Measurements from ENCODE around the gene PLA2R1. TPM values are rescaled to one million over a fixed set of nuclear protein-coding genes. Genes with fewer than 3 reads are reported as not detected.
A peak's percentile ranks its signal among the peaks of the same experiment; 100 is the strongest.

The PLA2R1 gene
- total RNA-seq, 2 experiments from 2014 or later, result 0.02 TPM; not detected in 1

DNA sequence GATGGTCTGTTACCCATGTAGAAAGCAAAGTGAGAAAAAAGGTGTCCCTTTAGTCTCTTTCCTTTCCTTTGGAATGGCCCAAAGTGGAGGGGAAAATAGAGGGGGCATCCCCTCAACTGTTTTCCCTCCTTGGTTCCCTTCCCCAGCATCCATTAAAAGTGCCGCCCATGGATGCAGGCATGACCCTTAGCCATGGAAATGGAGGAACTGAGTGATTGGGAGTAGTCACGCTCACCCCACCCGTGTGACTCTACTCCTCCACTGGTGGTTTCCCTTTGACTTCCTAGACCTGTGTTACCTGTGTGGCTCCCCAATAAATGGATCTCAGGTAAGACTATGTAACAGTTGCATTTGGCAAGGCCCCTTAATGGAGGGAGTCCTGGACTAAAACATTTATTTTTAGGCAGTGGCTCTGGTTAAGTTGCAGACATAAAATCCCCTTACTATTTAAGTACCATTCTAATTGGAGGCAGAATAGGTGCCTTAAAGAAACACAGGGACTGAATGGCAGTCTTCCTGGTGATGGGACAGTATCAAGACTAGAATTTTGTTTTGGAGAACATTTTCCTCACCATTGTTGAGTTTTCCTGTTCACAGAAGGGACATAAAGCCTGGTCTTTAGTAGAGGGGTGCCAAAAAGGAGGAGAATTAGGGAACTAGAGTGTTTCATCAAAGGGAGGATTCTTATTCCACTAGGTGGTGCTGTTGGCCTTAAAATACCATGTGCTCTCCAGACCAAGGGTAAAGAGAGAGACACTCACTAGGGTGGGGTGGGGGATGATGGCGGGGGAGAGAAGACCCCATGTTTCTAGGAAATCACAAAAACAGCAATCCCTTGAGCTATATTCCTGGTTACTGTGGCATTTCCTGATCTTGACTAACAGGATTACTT is 25.7 kb upstream of the PLA2R1 start:
- DNase-seq, result peak; percentile 22
- CTCF ChIA-PET, result interaction anchor here (0.7 to 1.7 kb wide), 3 partner anchors 35 to 955 kb away, joined by 3 read pairs; no protein-coding TSS in a partner anchor
- Mint-ChIP-seq H3K27me3 (no peaks in the 10 kb centered on the region), H3K4me1 (no peaks in the 10 kb centered on the region), H3K9me3 (ENCODE audit: low read depth) (peaks cover 45% of the 10 kb centered on the region), H3K27ac (no peak overlapping the region), H3K36me3 (ENCODE audit: low read depth) (peaks cover 14% of the 10 kb centered on the region), H3K4me3 (no peak overlapping the region)
- intact Hi-C loops (cut with DNase I, micrococcal nuclease), result no loop called here
- ATAC-seq, result no peak
- POLR2A ChIA-PET, result no interaction called here

DNA sequence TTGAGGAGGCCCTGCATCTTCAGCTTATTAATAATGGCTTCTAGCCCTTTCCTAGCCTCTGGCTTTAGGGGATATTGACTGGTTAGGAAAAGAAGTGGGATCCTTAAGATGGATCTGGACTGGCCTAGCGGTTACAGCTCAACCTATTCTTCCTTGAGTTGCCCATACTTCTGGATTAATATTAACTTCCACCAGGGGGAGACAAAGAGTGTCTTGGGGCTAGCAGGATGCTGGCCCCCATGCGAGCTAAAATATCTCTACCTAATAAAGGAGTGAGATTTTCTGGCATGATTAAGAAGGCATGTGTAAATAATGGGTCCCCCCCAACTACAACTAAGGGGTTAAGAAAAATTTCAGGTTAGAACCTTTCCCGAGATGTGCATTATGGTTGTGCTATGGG is 23.2 kb upstream of the PLA2R1 start:
- ChIA-PET POLR2A (no interaction called here), CTCF (interaction anchor here (0.7 to 1.7 kb wide), 4 partner anchors 9 to 908 kb away, joined by 3 to 8 read pairs (median 3); no protein-coding TSS in a partner anchor)
- Mint-ChIP-seq H3K36me3 (ENCODE audit: low read depth) (peaks cover 14% of the 10 kb centered on the region), H3K4me1 (no peaks in the 10 kb centered on the region), H3K9me3 (ENCODE audit: low read depth) (peaks cover 41% of the 10 kb centered on the region), H3K27me3 (peaks cover 3% of the 10 kb centered on the region), H3K4me3 (no peak overlapping the region), H3K27ac (no peak overlapping the region)
- ATAC-seq (no peak), DNase-seq (no peak)
- intact Hi-C loops (cut with DNase I, micrococcal nuclease), result no loop called here

DNA sequence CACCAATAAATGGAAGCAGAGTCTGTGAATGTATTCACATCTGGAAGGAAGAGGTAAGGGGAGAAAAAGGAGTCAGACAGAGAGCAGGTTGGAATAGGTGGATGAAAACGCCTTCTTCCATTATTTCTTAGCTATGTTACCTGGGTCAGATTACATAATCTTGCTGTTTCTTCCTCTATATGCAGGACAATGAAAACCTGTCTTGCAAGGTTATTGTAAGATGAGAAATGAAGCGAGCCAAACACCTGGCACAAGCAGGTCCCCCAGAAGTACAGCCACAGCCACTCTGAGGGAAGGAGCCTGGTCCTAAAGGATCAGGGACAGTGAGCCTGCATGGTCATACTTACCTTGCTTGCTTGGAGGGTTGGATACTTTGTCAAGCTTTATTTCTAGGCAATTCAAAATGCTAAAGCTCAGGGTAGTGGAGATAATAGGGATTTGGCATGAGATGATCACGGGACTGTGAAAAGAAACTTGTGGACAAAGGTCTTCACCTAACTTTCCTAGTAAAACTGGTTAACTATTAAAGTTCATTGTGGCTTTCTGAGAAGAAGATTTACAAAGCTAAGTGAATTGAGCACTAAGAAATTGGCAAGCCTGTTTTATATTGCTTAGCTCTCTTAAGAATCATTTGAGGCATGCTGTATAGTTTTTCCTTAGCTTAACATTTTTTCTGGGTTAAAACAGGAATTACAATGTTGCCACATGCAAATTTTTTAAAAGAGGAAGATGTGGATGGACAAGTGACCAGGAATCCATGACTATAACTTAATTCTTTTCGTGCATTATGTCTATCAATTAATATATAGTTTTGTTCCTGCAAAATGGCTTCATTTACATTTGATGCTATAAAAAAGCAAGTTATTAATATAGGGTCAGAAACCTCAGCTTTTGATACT is 15.7 kb upstream of the PLA2R1 start:
- H3K27me3 Mint-ChIP-seq, result peaks cover 5% of the 10 kb centered on the region
- CTCF ChIA-PET, result interaction anchor here (1.3 kb wide), 1 partner anchor 32 kb away, joined by 6 read pairs; no protein-coding TSS in a partner anchor
- no peaks in the 10 kb centered on the region for H3K36me3 Mint-ChIP-seq (ENCODE audit: low read depth)
- no peaks in the 10 kb centered on the region for H3K4me1 Mint-ChIP-seq
- no peak for ATAC-seq
- H3K9me3 Mint-ChIP-seq (ENCODE audit: low read depth), result peaks cover 5% of the 10 kb centered on the region
- intact Hi-C loops (cut with DNase I, micrococcal nuclease), result no loop called here
- H3K27ac Mint-ChIP-seq, result no peak overlapping the region
- POLR2A ChIA-PET, result interaction anchor here (0.6 kb wide), 1 partner anchor 485 kb away, joined by 3 read pairs; no protein-coding TSS in a partner anchor
- no peak overlapping the region for H3K4me3 Mint-ChIP-seq
- no peak for DNase-seq

- intact Hi-C loops (cut with DNase I, micrococcal nuclease), result no loop called here
Observed at GRCh38 chr2:160076914-160077313, 14.5 kb upstream of the PLA2R1 start.

GRCh38 chr2:160076241-160076640 is 13.8 kb upstream of the PLA2R1 start:
- no peak for ATAC-seq
- no peak for DNase-seq
- CTCF ChIA-PET, result interaction anchor here (1.1 to 1.5 kb wide), 2 partner anchors 9 to 10 kb away, joined by 3 to 8 read pairs; no protein-coding TSS in a partner anchor
- Mint-ChIP-seq H3K27ac (no peak overlapping the region), H3K9me3 (ENCODE audit: low read depth) (no peaks in the 10 kb centered on the region), H3K27me3 (peaks cover 8% of the 10 kb centered on the region), H3K4me3 (no peak overlapping the region), H3K4me1 (no peaks in the 10 kb centered on the region), H3K36me3 (ENCODE audit: low read depth) (no peaks in the 10 kb centered on the region)
- intact Hi-C loops (cut with DNase I, micrococcal nuclease), result no loop called here
- POLR2A ChIA-PET, result no interaction called here

More at GRCh38 chr2:160076914-160077313, 14.5 kb upstream of the PLA2R1 start:
- Mint-ChIP-seq H3K36me3 (ENCODE audit: low read depth) (no peaks in the 10 kb centered on the region), H3K4me1 (no peaks in the 10 kb centered on the region), H3K4me3 (no peak overlapping the region), H3K27ac (no peak overlapping the region), H3K27me3 (peaks cover 8% of the 10 kb centered on the region), H3K9me3 (ENCODE audit: low read depth) (no peaks in the 10 kb centered on the region)
- ChIA-PET POLR2A (no interaction called here), CTCF (interaction anchor here (1.1 to 1.5 kb wide), 2 partner anchors 8 to 11 kb away, joined by 3 to 8 read pairs; no protein-coding TSS in a partner anchor)
- no peak for DNase-seq
- no peak for ATAC-seq

DNA sequence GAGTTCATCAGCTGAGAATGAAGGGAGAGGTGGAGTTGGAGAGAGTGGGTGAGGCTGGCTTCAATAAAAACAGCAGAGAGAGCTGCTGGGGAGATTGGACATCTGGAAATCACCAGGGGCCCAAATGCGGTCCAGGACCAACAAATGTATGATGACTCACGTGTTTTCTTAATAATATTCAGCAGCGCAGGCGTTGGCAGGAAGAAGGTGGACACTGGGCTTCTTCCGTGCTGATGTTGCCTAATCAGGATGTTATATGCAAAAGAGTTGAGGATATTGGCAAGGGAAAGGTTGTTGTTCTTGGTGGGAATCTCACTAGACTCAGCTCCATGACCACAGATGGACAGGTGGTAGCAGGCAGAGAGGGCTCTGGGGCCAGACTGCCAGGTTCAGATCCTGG is 12.8 kb upstream of the PLA2R1 start:
- no peak overlapping the region for H3K27ac Mint-ChIP-seq
- no peaks in the 10 kb centered on the region for H3K36me3 Mint-ChIP-seq (ENCODE audit: low read depth)
- no peak for ATAC-seq
- no peak overlapping the region for H3K4me3 Mint-ChIP-seq
- H3K9me3 Mint-ChIP-seq (ENCODE audit: low read depth), result no peaks in the 10 kb centered on the region
- ChIA-PET CTCF (no interaction called here), POLR2A (no interaction called here)
- DNase-seq, result no peak
- intact Hi-C loops (cut with DNase I, micrococcal nuclease), result no loop called here
- H3K4me1 Mint-ChIP-seq, result no peaks in the 10 kb centered on the region
- H3K27me3 Mint-ChIP-seq, result peaks cover 10% of the 10 kb centered on the region

- CTCF ChIA-PET, result no interaction called here
- peaks cover 10% of the 10 kb centered on the region for H3K27me3 Mint-ChIP-seq
- H3K9me3 Mint-ChIP-seq (ENCODE audit: low read depth), result no peaks in the 10 kb centered on the region
Observed at GRCh38 chr2:160073284-160073888, 11.0 kb upstream of the PLA2R1 start.

DNA sequence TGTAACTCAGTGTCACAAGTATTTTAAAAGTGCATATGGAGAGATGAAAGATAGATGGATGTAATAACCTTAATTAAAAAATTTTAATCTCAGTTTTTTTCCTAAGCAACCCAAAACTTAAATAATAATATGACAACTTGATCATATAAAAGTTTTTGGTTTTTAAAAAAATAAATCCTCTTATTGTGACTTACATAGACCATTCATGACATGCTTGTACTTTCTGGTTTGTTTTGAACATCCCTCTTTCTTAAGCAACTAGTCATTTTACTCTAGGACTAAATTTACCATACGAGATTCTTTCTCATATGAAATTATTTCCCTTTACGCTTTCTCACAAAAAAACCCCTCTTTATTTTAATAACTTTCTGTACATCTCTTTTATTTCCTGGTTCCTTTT is 6.5 kb upstream of the PLA2R1 start:
- ATAC-seq (no peak), DNase-seq (no peak)
- POLR2A ChIA-PET, result no interaction called here
- intact Hi-C loops (cut with DNase I, micrococcal nuclease), result no loop called here
- H3K9me3 Mint-ChIP-seq (ENCODE audit: low read depth), result no peaks in the 10 kb centered on the region
- H3K36me3 Mint-ChIP-seq (ENCODE audit: low read depth), result no peaks in the 10 kb centered on the region
- no peak overlapping the region for H3K4me3 Mint-ChIP-seq
- H3K27ac Mint-ChIP-seq, result no peak overlapping the region
- peaks cover 16% of the 10 kb centered on the region for H3K27me3 Mint-ChIP-seq
- CTCF ChIA-PET, result no interaction called here
- no peaks in the 10 kb centered on the region for H3K4me1 Mint-ChIP-seq

More at GRCh38 chr2:160073284-160073888, 11.0 kb upstream of the PLA2R1 start:
- Mint-ChIP-seq H3K36me3 (ENCODE audit: low read depth) (no peaks in the 10 kb centered on the region), H3K4me3 (no peak overlapping the region), H3K27ac (no peak overlapping the region), H3K4me1 (no peaks in the 10 kb centered on the region)
- intact Hi-C loops (cut with DNase I, micrococcal nuclease), result no loop called here
- POLR2A ChIA-PET, result no interaction called here
- no peak for DNase-seq
- no peak for ATAC-seq

DNA sequence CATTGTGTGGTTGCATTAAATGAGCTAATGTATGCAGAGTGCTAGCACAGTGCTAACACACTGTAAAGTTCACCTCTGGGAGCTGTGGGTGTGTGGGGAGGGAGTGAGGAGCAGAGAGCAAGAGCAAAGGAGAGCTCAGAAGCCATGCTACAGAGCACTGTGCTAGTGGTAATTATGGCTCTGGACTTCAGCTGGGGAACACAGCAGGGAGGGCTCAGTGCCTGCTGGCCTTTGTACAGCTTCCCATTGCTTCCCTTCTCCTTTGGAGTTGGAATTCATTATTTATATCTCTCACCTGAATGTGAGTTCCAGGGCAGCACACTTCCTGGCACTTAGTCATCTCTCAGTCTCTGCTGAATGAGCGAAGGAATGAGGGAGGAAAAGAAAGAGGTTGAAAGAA is 2.5 kb upstream of the PLA2R1 start:
- POLR2A ChIA-PET, result no interaction called here

DNA sequence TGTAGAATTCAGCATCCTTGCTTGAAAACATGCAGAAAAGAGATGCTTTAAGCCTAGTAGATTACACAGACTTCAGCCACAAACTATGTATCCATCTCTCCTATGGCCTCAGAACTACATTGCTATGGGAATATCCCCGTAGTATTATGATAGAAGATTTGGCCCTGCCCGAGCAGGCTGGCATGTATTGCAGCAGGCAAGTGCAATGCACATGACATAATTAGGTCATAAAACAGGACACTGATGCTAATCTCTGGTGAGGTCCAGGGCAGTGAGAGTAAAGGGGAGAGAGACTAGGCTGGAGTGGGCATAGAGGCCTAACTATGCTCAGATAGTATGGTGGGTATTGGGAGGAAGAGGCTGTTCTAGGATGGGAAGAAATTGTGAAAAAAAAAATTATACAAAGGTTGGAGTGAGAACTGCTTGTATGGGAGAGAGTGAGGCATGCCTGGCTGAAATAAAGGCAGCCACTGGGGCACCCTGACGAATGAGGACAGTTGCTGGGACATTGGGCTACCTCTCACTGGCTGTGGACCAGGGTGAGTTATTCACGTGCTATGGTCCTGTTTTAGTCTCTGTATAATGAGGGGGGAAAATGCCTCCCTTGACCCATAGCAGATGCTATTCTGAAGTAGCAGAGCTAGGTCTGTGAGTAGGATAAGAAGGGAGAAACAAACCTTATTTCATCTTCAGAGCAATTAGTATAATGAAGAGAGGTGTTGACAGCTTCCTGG is 1.6 kb upstream of the PLA2R1 start:
- ChIA-PET CTCF (interaction anchor here (0.7 kb wide), 1 partner anchor 28 kb away, joined by 3 read pairs; no protein-coding TSS in a partner anchor), POLR2A (no interaction called here)
- no peaks in the 10 kb centered on the region for H3K4me1 Mint-ChIP-seq
- H3K9me3 Mint-ChIP-seq (ENCODE audit: low read depth), result no peaks in the 10 kb centered on the region
- DNase-seq, result no peak
- peaks cover 36% of the 10 kb centered on the region for H3K27me3 Mint-ChIP-seq
- H3K36me3 Mint-ChIP-seq (ENCODE audit: low read depth), result no peaks in the 10 kb centered on the region
- intact Hi-C loops (cut with DNase I, micrococcal nuclease), result no loop called here
- H3K4me3 Mint-ChIP-seq, result no peak overlapping the region
- H3K27ac Mint-ChIP-seq, result no peak overlapping the region
- no peak for ATAC-seq

More for the DNA sequence above, 2.5 kb upstream of the PLA2R1 start:
- intact Hi-C loops (cut with DNase I, micrococcal nuclease), result no loop called here
- Mint-ChIP-seq H3K27me3 (peaks cover 31% of the 10 kb centered on the region), H3K9me3 (ENCODE audit: low read depth) (no peaks in the 10 kb centered on the region), H3K4me1 (no peaks in the 10 kb centered on the region), H3K4me3 (no peak overlapping the region), H3K36me3 (ENCODE audit: low read depth) (no peaks in the 10 kb centered on the region), H3K27ac (no peak overlapping the region)
- DNase-seq (no peak), ATAC-seq (no peak)
- CTCF ChIA-PET, result no interaction called here

- H3K4me3 Mint-ChIP-seq, result no peak overlapping the region
- POLR2A ChIA-PET, result no interaction called here
- DNase-seq, result no peak
- H3K27ac Mint-ChIP-seq, result no peak overlapping the region
- no peaks in the 10 kb centered on the region for H3K36me3 Mint-ChIP-seq (ENCODE audit: low read depth)
- CTCF ChIA-PET, result interaction anchor here (0.6 kb wide), 1 partner anchor 652 kb away, joined by 4 read pairs; no protein-coding TSS in a partner anchor
- intact Hi-C loops (cut with DNase I, micrococcal nuclease), result no loop called here
- ATAC-seq, result no peak
- H3K27me3 Mint-ChIP-seq, result peaks cover 41% of the 10 kb centered on the region
- H3K4me1 Mint-ChIP-seq, result no peaks in the 10 kb centered on the region
- H3K9me3 Mint-ChIP-seq (ENCODE audit: low read depth), result no peaks in the 10 kb centered on the region
Observed at GRCh38 chr2:160063271-160063670, 856 bp upstream of the PLA2R1 start.

Measured in activated CD4-positive, alpha-beta T cell treated with anti-CD3 and anti-CD28 coated beads for 36 hours (primary cell).